Measurements from ENCODE around the gene ARHGAP1. TPM values are rescaled to one million over a fixed set of nuclear protein-coding genes. Genes with fewer than 3 reads are reported as not detected.

Gene ARHGAP1
- total RNA-seq, 1 experiment from 2014 or later, result 43.5 TPM

DNA sequence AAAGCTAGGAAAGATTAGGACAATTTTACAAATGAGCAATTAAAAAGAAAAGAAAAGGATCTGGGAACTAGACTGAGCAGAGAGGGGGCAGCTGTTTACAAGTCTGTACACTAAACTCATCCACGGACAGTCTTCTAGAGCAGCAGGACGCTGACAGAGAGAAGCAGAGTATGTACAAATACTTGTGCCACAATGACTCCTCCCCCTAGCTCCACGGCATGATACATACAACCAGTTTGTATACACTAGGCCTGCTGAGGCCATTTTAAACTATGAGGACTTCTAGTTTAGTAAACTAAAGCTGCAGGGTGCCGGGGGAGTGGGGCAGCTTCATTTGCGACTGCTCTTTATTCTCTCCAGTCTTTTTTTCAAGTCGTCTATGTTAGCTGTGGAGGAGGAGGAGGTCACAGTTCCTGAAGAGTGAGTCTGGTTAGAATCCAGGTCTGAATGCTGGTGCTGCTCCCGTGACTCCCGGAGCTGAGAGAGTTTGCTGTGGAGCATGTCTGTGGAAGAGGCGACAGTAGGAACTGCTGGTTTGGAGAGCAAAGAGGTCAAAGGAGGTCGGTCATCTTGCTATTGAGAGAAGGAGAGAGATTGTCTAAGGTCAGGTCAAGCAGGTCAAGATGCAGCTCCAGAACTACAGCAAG lies 43.4 kb upstream of the ARHGAP1 start:
- POLR2A ChIA-PET, result no interaction called here

DNA sequence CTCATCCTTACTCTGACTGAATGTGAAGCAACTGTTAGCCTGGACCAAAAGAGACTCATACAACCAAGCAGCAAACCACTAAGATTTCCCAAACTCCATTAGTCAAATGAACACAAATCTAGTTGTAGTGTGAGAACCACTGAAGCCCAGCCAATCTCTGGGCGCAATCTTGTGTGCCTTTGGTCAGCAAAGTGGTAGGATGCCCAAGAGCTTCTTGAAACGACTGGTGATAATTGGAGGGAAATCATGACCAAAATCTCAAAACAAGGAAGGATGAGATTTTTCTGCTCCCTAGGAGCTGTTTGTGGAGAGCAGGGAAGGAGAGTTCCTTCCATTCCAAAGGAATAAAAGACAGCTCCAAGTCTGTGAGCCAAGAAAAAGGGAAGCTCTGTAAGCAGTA lies 42.6 kb upstream of the ARHGAP1 start:
- DNase-seq (ENCODE audit: low read depth, low spot score), result no peak
- H3K36me3 ChIP-seq (ENCODE audit: control insufficient read depth, insufficient read depth, low read length), result peaks cover 35% of the 10 kb centered on the region
- POLR2A ChIA-PET, result no interaction called here

More for the DNA sequence above, 43.4 kb upstream of the ARHGAP1 start:
- Histone ChIP-seq H3K27me3 (ENCODE audit: control insufficient read depth, insufficient read depth, low read length) (no peaks in the 10 kb centered on the region), H3K4me3 (ENCODE audit: low read depth in 2 of 2, low read length in 2 of 2) (no peak overlapping the region), H3K27ac (ENCODE audit: low read length) (no peak overlapping the region), H3K4me1 (ENCODE audit: control insufficient read depth, insufficient read depth, low read length) (no peaks in the 10 kb centered on the region), H3K9me3 (ENCODE audit: control insufficient read depth, insufficient read depth, low read depth, low read length) (no peaks in the 10 kb centered on the region), H3K36me3 (ENCODE audit: control insufficient read depth, insufficient read depth, low read length) (peaks cover 35% of the 10 kb centered on the region)
- ATAC-seq, result no peak
- intact Hi-C loops (cut with micrococcal nuclease; ENCODE audit: unreplicated experiment) (no loop called here), in situ Hi-C loops (cut with HindIII; ENCODE audit: low pct_unique_long_range_greater_than_20kb, low sequenced_read_pairs) (no loop called here)
- CTCF ChIA-PET, result no interaction called here
- BruUV-seq (replicated peaks), result TSS peak; percentile 70
- DNase-seq (ENCODE audit: low read depth, low spot score), result no peak
- TF ChIP-seq POLR2AphosphoS5 (IDR thresholded peaks at IDR 0.05; ENCODE audit: low read depth, low read length) (no peak), SIN3A (IDR thresholded peaks at IDR 0.05; ENCODE audit: borderline replicate concordance, insufficient read depth, low read depth, low read length) (no peak), TCF7L2 (IDR thresholded peaks at IDR 0.05; ENCODE audit: low read depth, low read length) (no peak)
- TF ChIP-seq, protein P1, sequence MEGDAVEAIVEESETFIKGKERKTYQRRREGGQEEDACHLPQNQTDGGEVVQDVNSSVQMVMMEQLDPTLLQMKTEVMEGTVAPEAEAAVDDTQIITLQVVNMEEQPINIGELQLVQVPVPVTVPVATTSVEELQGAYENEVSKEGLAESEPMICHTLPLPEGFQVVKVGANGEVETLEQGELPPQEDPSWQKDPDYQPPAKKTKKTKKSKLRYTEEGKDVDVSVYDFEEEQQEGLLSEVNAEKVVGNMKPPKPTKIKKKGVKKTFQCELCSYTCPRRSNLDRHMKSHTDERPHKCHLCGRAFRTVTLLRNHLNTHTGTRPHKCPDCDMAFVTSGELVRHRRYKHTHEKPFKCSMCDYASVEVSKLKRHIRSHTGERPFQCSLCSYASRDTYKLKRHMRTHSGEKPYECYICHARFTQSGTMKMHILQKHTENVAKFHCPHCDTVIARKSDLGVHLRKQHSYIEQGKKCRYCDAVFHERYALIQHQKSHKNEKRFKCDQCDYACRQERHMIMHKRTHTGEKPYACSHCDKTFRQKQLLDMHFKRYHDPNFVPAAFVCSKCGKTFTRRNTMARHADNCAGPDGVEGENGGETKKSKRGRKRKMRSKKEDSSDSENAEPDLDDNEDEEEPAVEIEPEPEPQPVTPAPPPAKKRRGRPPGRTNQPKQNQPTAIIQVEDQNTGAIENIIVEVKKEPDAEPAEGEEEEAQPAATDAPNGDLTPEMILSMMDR (IDR thresholded peaks at IDR 0.05), result no peak
- TF ChIP-seq, protein P2, sequence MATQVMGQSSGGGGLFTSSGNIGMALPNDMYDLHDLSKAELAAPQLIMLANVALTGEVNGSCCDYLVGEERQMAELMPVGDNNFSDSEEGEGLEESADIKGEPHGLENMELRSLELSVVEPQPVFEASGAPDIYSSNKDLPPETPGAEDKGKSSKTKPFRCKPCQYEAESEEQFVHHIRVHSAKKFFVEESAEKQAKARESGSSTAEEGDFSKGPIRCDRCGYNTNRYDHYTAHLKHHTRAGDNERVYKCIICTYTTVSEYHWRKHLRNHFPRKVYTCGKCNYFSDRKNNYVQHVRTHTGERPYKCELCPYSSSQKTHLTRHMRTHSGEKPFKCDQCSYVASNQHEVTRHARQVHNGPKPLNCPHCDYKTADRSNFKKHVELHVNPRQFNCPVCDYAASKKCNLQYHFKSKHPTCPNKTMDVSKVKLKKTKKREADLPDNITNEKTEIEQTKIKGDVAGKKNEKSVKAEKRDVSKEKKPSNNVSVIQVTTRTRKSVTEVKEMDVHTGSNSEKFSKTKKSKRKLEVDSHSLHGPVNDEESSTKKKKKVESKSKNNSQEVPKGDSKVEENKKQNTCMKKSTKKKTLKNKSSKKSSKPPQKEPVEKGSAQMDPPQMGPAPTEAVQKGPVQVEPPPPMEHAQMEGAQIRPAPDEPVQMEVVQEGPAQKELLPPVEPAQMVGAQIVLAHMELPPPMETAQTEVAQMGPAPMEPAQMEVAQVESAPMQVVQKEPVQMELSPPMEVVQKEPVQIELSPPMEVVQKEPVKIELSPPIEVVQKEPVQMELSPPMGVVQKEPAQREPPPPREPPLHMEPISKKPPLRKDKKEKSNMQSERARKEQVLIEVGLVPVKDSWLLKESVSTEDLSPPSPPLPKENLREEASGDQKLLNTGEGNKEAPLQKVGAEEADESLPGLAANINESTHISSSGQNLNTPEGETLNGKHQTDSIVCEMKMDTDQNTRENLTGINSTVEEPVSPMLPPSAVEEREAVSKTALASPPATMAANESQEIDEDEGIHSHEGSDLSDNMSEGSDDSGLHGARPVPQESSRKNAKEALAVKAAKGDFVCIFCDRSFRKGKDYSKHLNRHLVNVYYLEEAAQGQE (IDR thresholded peaks at IDR 0.05; ENCODE audit: insufficient read depth in 1 of 2, low read depth in 2 of 2, low read length in 1 of 2), result no peak

More for the DNA sequence above, 42.6 kb upstream of the ARHGAP1 start:
- no peak for ATAC-seq
- CTCF ChIA-PET, result no interaction called here
- Histone ChIP-seq H3K4me1 (ENCODE audit: control insufficient read depth, insufficient read depth, low read length) (no peaks in the 10 kb centered on the region), H3K4me3 (ENCODE audit: low read depth in 2 of 2, low read length in 2 of 2) (no peak overlapping the region), H3K27me3 (ENCODE audit: control insufficient read depth, insufficient read depth, low read length) (no peaks in the 10 kb centered on the region), H3K9me3 (ENCODE audit: control insufficient read depth, insufficient read depth, low read depth, low read length) (no peaks in the 10 kb centered on the region), H3K27ac (ENCODE audit: low read length) (no peak overlapping the region)
- TF ChIP-seq, protein P1 (IDR thresholded peaks at IDR 0.05), result no peak
- TF ChIP-seq SIN3A (IDR thresholded peaks at IDR 0.05; ENCODE audit: borderline replicate concordance, insufficient read depth, low read depth, low read length) (no peak), TCF7L2 (IDR thresholded peaks at IDR 0.05; ENCODE audit: low read depth, low read length) (no peak), POLR2AphosphoS5 (IDR thresholded peaks at IDR 0.05; ENCODE audit: low read depth, low read length) (no peak)
- TF ChIP-seq, protein P2 (IDR thresholded peaks at IDR 0.05; ENCODE audit: insufficient read depth in 1 of 2, low read depth in 2 of 2, low read length in 1 of 2), result no peak
- in situ Hi-C loops (cut with HindIII; ENCODE audit: low pct_unique_long_range_greater_than_20kb, low sequenced_read_pairs) (no loop called here), intact Hi-C loops (cut with micrococcal nuclease; ENCODE audit: unreplicated experiment) (no loop called here)
- no TSS peak for BruUV-seq (replicated peaks)

Measured in Panc1 (cell line).